Measurements from ENCODE around the gene USP13. TPM values are rescaled to one million over a fixed set of nuclear protein-coding genes. Genes with fewer than 3 reads are reported as not detected.

The USP13 gene
- total RNA-seq, 1 experiment from 2014 or later: 14.8 TPM

DNA sequence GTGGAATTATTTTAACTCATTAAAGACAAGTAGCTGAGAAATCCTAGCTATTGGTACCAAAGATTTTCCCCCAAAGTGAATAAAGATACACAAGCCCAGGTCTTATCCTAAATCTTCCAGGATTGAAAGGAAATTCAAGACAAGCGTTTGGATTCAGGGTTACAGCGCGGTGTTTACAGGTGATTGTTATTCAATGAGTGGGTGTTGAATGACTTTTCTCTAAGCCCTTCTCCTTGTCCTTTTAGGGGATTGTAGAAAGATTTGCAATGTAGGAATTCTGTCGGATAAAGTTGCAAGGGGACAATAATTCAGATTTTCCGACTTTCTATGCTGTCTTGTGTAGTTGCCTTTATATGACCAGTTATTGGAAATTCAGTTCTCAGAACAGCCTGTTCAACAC is 57.2 kb downstream of the USP13 start:
- no TSS peak for BruUV-seq (replicated peaks)
- H4K20me1 ChIP-seq (ENCODE audit: low read length): no peaks in the 10 kb centered on the region
- no peak overlapping the region for H3K4me3 ChIP-seq (ENCODE audit: low read length)
- no peaks in the 10 kb centered on the region for H3F3A ChIP-seq (ENCODE audit: low read length, unreplicated experiment)
- no peaks in the 10 kb centered on the region for H3K9me2 ChIP-seq (replicated peaks; ENCODE audit: low read length)
- DNase-seq (no peak), ATAC-seq (no peak)
- H3K27ac ChIP-seq (ENCODE audit: low read length): no peak overlapping the region
- no peaks in the 10 kb centered on the region for H3K79me2 ChIP-seq (ENCODE audit: low read length)
- ChIA-PET POLR2A (ENCODE audit: unreplicated experiment) (no interaction called here), CTCF (no interaction called here)
- H3K9ac ChIP-seq (ENCODE audit: low read length): no peak overlapping the region
- intact Hi-C loops (cut with micrococcal nuclease): no loop called here
- no peaks in the 10 kb centered on the region for H3K9me3 ChIP-seq (ENCODE audit: low read length)
- H3K4me1 ChIP-seq (ENCODE audit: insufficient read depth, low read length): no peaks in the 10 kb centered on the region
- TF ChIP-seq EZH2 (IDR thresholded peaks at IDR 0.05; ENCODE audit: low read length, unreplicated experiment) (no peak), EZH2phosphoT487 (IDR thresholded peaks at IDR 0.05; ENCODE audit: borderline replicate concordance, low read length) (no peak)
- TF ChIP-seq, protein P1, sequence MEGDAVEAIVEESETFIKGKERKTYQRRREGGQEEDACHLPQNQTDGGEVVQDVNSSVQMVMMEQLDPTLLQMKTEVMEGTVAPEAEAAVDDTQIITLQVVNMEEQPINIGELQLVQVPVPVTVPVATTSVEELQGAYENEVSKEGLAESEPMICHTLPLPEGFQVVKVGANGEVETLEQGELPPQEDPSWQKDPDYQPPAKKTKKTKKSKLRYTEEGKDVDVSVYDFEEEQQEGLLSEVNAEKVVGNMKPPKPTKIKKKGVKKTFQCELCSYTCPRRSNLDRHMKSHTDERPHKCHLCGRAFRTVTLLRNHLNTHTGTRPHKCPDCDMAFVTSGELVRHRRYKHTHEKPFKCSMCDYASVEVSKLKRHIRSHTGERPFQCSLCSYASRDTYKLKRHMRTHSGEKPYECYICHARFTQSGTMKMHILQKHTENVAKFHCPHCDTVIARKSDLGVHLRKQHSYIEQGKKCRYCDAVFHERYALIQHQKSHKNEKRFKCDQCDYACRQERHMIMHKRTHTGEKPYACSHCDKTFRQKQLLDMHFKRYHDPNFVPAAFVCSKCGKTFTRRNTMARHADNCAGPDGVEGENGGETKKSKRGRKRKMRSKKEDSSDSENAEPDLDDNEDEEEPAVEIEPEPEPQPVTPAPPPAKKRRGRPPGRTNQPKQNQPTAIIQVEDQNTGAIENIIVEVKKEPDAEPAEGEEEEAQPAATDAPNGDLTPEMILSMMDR (conservative IDR thresholded peaks at IDR 0.05; ENCODE audit: low read depth, low read length): no peak
- H3K36me3 ChIP-seq (ENCODE audit: low read depth, low read length): peaks cover 11% of the 10 kb centered on the region; the same call in 1 of the 2 replicates
- H2AFZ ChIP-seq (ENCODE audit: low read length): no peak overlapping the region
- no peak overlapping the region for H3K4me2 ChIP-seq (ENCODE audit: low read length)
- H3K27me3 ChIP-seq (ENCODE audit: low read length): no peaks in the 10 kb centered on the region

GRCh38 chr3:179713643-179714090 is 60.8 kb downstream of the USP13 start:
- CTCF ChIA-PET: no interaction called here
- H3K4me2 ChIP-seq (ENCODE audit: low read length): no peak overlapping the region
- H3K4me3 ChIP-seq (ENCODE audit: low read length): no peak overlapping the region
- H3K9me2 ChIP-seq (replicated peaks; ENCODE audit: low read length): no peaks in the 10 kb centered on the region
- DNase-seq: no peak
- POLR2A ChIA-PET (ENCODE audit: unreplicated experiment): no interaction called here
- no peak overlapping the region for H3K9ac ChIP-seq (ENCODE audit: low read length)
- no peaks in the 10 kb centered on the region for H3K9me3 ChIP-seq (ENCODE audit: low read length)
- peaks cover 11% of the 10 kb centered on the region; the same call in 1 of the 2 replicates for H3K36me3 ChIP-seq (ENCODE audit: low read depth, low read length)
- no TSS peak for BruUV-seq (replicated peaks)
- TF ChIP-seq, protein P1 (conservative IDR thresholded peaks at IDR 0.05; ENCODE audit: low read depth, low read length): no peak
- TF ChIP-seq EZH2 (IDR thresholded peaks at IDR 0.05; ENCODE audit: low read length, unreplicated experiment): no peak
- no peak for TF ChIP-seq EZH2phosphoT487 (IDR thresholded peaks at IDR 0.05; ENCODE audit: borderline replicate concordance, low read length)
- no peaks in the 10 kb centered on the region for H4K20me1 ChIP-seq (ENCODE audit: low read length)
- no peaks in the 10 kb centered on the region for H3K79me2 ChIP-seq (ENCODE audit: low read length)
- no peaks in the 10 kb centered on the region for H3F3A ChIP-seq (ENCODE audit: low read length, unreplicated experiment)
- no peak overlapping the region for H2AFZ ChIP-seq (ENCODE audit: low read length)
- H3K27me3 ChIP-seq (ENCODE audit: low read length): no peaks in the 10 kb centered on the region
- ATAC-seq: no peak
- intact Hi-C loops (cut with micrococcal nuclease): no loop called here
- H3K4me1 ChIP-seq (ENCODE audit: insufficient read depth, low read length): no peaks in the 10 kb centered on the region
- no peak overlapping the region for H3K27ac ChIP-seq (ENCODE audit: low read length)

DNA sequence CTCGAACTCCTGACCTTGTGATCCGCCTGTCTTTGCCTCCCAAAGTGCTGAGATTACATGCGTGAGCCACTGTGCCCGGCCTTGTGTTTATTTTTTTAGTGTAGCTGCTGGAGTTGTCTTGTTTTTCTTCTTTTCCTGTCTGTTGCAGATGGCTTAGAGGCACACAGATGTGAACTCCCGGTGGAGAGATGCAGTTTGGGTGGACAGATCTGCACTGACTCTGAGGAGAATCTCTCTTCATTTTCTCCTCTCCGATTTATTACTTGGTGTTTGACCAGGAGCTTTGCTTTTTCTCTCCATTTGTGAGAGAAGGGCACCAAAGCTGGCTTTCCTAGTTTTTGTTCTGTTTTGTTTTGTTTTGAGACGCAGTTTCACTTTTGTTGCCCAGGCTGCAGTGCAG is 62.7 kb downstream of the USP13 start:
- Histone ChIP-seq H3K4me3 (ENCODE audit: low read length) (no peak overlapping the region), H2AFZ (ENCODE audit: low read length) (no peak overlapping the region), H3K27me3 (ENCODE audit: low read length) (no peaks in the 10 kb centered on the region), H3K9me2 (replicated peaks; ENCODE audit: low read length) (no peaks in the 10 kb centered on the region), H3K9ac (ENCODE audit: low read length) (no peak overlapping the region), H3K4me1 (ENCODE audit: insufficient read depth, low read length) (no peaks in the 10 kb centered on the region), H3K4me2 (ENCODE audit: low read length) (no peak overlapping the region), H3K36me3 (ENCODE audit: low read depth, low read length) (no peaks in the 10 kb centered on the region), H4K20me1 (ENCODE audit: low read length) (no peaks in the 10 kb centered on the region), H3K27ac (ENCODE audit: low read length) (no peak overlapping the region), H3K9me3 (ENCODE audit: low read length) (no peaks in the 10 kb centered on the region), H3K79me2 (ENCODE audit: low read length) (no peaks in the 10 kb centered on the region), H3F3A (ENCODE audit: low read length, unreplicated experiment) (no peaks in the 10 kb centered on the region)
- ChIA-PET POLR2A (ENCODE audit: unreplicated experiment) (no interaction called here), CTCF (no interaction called here)
- no peak for DNase-seq
- no TSS peak for BruUV-seq (replicated peaks)
- no peak for ATAC-seq
- TF ChIP-seq, protein P1 (conservative IDR thresholded peaks at IDR 0.05; ENCODE audit: low read depth, low read length): no peak
- TF ChIP-seq EZH2 (IDR thresholded peaks at IDR 0.05; ENCODE audit: low read length, unreplicated experiment): no peak
- no peak for TF ChIP-seq EZH2phosphoT487 (IDR thresholded peaks at IDR 0.05; ENCODE audit: borderline replicate concordance, low read length)
- intact Hi-C loops (cut with micrococcal nuclease): no loop called here

Data from PC-3 (cell line).